H1 (cell line): ENCODE data around the gene ENAH. TPM values are rescaled to one million over a fixed set of nuclear protein-coding genes. Genes with fewer than 3 reads are reported as not detected.

Experiments used
- CTCF ChIA-PET: fragments of 300-600 bp; sonication (Branson Sonifier 250); formaldehyde crosslinking; loops from one replicate; lab custom pipeline; 2021; ENCODE audit not compliant: partially characterized antibody; lab: Charles Lee
- POLR2A ChIA-PET: fragments of 300-600 bp; sonication (Branson Sonifier 250); formaldehyde crosslinking; loops from one replicate; lab custom pipeline; 2021; ENCODE audit warnings: inconsistent platforms; ENCODE audit not compliant: partially characterized antibody; lab: Charles Lee
- DNase-seq, 2 experiments: peaks; one replicate each; pipeline versions ENCODE4 v3.0.0 to v3.0.0-alpha.2; 2010 to 2022; ENCODE audit warnings: low spot score in 2 of 2, low read depth in 1 of 2, mixed read lengths in 1 of 2
- FAIRE-seq: peaks from 2 replicates; lab custom pipeline; 2011; peaks lifted over from hg19 to GRCh38; lab: Jason Lieb, UNC
- H2AFZ ChIP-seq: 2 replicates; pipeline ENCODE4 v1.8.1; 2012; ENCODE audit warnings: low read length, inconsistent platforms
- H2AK5ac ChIP-seq: 2 replicates; pipeline ENCODE4 v1.6.1; 2013; ENCODE audit warnings: low read depth, low read length
- H2BK120ac ChIP-seq: replicated peaks from 2 replicates; pipeline ENCODE3; 2013; ENCODE audit warnings: low read depth, low read length, inconsistent platforms
- H2BK12ac ChIP-seq: 2 replicates; pipeline ENCODE4 v1.6.1; 2013; ENCODE audit warnings: low read depth, low read length
- H2BK15ac ChIP-seq: 2 replicates; pipeline ENCODE4 v1.6.1; 2013; ENCODE audit warnings: low read length
- H2BK20ac ChIP-seq: 2 replicates; pipeline ENCODE4 v1.6.1; 2013; ENCODE audit warnings: low read length
- H2BK5ac ChIP-seq: 2 replicates; pipeline ENCODE4 v1.6.1; 2013; ENCODE audit warnings: low read depth, low read length
- H3K14ac ChIP-seq: 2 replicates; pipeline ENCODE4 v1.6.1; 2013; ENCODE audit warnings: inconsistent platforms; ENCODE audit not compliant: insufficient read length
- H3K18ac ChIP-seq: 2 replicates; pipeline ENCODE4 v1.6.1; 2013; ENCODE audit warnings: low read length; ENCODE audit errors: extremely low read depth
- H3K23ac ChIP-seq: 2 replicates; pipeline ENCODE4 v1.6.1; 2013; ENCODE audit warnings: inconsistent platforms; ENCODE audit not compliant: insufficient read length
- H3K23me2 ChIP-seq: 2 replicates; pipeline ENCODE4 v1.6.1; 2013; ENCODE audit warnings: low read depth, low read length
- H3K27ac ChIP-seq: 2 replicates; pipeline ENCODE4 v1.6.1; 2011; ENCODE audit warnings: low read depth, low read length, inconsistent platforms
- H3K27me3 ChIP-seq, 4 experiments: replicated peaks in 1 of 4; 1 replicate in 1 of 4; 2 replicates in 3 of 4; pipeline versions ENCODE4 v1.6.1 to v1.8.1; 2011 to 2013; ENCODE audit warnings: low read length in 3 of 4, mild to moderate bottlenecking in 3 of 4, inconsistent platforms in 2 of 4, mixed read lengths in 2 of 4, moderate library complexity in 1 of 4; ENCODE audit not compliant: control insufficient read depth in 3 of 4, insufficient read depth in 3 of 4; ENCODE audit errors: extremely low read depth in 1 of 4
- H3K36me3 ChIP-seq, 4 experiments: 2 replicates each; pipeline versions ENCODE4 v1.6.1 to v1.8.1; 2011 to 2013; ENCODE audit warnings: mild to moderate bottlenecking in 4 of 4, low read length in 3 of 4, moderate library complexity in 2 of 4, control low read depth in 1 of 4, inconsistent platforms in 1 of 4; ENCODE audit not compliant: insufficient read depth in 4 of 4, control insufficient read depth in 2 of 4
- H3K4ac ChIP-seq: replicated peaks from 2 replicates; pipeline ENCODE3; 2013; ENCODE audit warnings: low read length, low read depth, mixed read lengths, inconsistent platforms; ENCODE audit not compliant: insufficient read length
- H3K4me1 ChIP-seq, 4 experiments: replicated peaks in 1 of 4; 1 replicate in 1 of 4; 2 replicates in 3 of 4; pipeline versions ENCODE4 v1.6.1 to v1.8.1; 2011 to 2013; ENCODE audit warnings: low read length in 3 of 4, inconsistent platforms in 2 of 4, mixed read lengths in 1 of 4; ENCODE audit not compliant: insufficient read depth in 4 of 4, control insufficient read depth in 3 of 4
- H3K4me2 ChIP-seq, 2 experiments: 2 replicates each; pipeline versions ENCODE4 v1.6.1 to v1.8.1; 2011 to 2013; ENCODE audit warnings: low read depth in 2 of 2, low read length in 2 of 2, control low read depth in 1 of 2, inconsistent platforms in 1 of 2, mild to moderate bottlenecking in 1 of 2; ENCODE audit not compliant: insufficient read depth in 1 of 2
- H3K4me3 ChIP-seq, 4 experiments: fragments of 200-600, 300-600 bp in 1 of 4; sonication (generic), shearing (Covaris generic), sonication (Bioruptor Twin) in 1 of 4; 2 replicates each; pipeline versions ENCODE4 v1.5.1 to v1.8.1; 2011 to 2016; ENCODE audit warnings: low read length in 4 of 4, low read depth in 3 of 4, control low read depth in 2 of 4, inconsistent platforms in 2 of 4, mild to moderate bottlenecking in 2 of 4, mixed read lengths in 1 of 4, moderate library complexity in 1 of 4; ENCODE audit not compliant: insufficient read depth in 2 of 4; ENCODE audit errors: extremely low read depth in 1 of 4
- H3K56ac ChIP-seq: replicated peaks from 2 replicates; pipeline ENCODE3; 2013; ENCODE audit warnings: low read depth, mild to moderate bottlenecking, mixed read lengths, low read length, inconsistent platforms; ENCODE audit not compliant: insufficient read length
- H3K79me1 ChIP-seq: 2 replicates; pipeline ENCODE4 v1.6.1; 2013; ENCODE audit warnings: low read depth, low read length, control low read depth
- H3K79me2 ChIP-seq, 2 experiments: 2 replicates each; pipeline versions ENCODE4 v1.6.1 to v1.8.1; 2012 to 2013; ENCODE audit warnings: low read length in 2 of 2, mild to moderate bottlenecking in 2 of 2, inconsistent platforms in 1 of 2; ENCODE audit not compliant: insufficient read depth in 2 of 2, control insufficient read depth in 1 of 2
- H3K9ac ChIP-seq, 4 experiments: replicated peaks in 1 of 4; 1 replicate in 1 of 4; 2 replicates in 3 of 4; pipeline versions ENCODE4 v1.6.1 to v1.8.1; 2011 to 2013; ENCODE audit warnings: low read depth in 3 of 4, low read length in 3 of 4, control low read depth in 2 of 4, mild to moderate bottlenecking in 2 of 4, moderate library complexity in 2 of 4, inconsistent platforms in 1 of 4; ENCODE audit errors: extremely low read depth in 1 of 4
- H3K9me3 ChIP-seq, 2 experiments: 2 replicates each; pipeline versions ENCODE4 v1.6.1 to v1.8.1; 2012 to 2013; ENCODE audit warnings: mild to moderate bottlenecking in 2 of 2, moderate library complexity in 2 of 2, control low read depth in 1 of 2, inconsistent platforms in 1 of 2, low read depth in 1 of 2, low read length in 1 of 2, mixed read lengths in 1 of 2; ENCODE audit not compliant: insufficient read depth in 2 of 2
- H4K20me1 ChIP-seq, 2 experiments: replicated peaks in 1 of 2; 2 replicates each; pipeline versions ENCODE3 to v1.8.1; 2011 to 2013; ENCODE audit warnings: inconsistent platforms in 2 of 2, low read length in 2 of 2, mild to moderate bottlenecking in 1 of 2; ENCODE audit not compliant: insufficient read depth in 2 of 2, control insufficient read depth in 1 of 2
- H4K5ac ChIP-seq: 2 replicates; pipeline ENCODE4 v1.6.1; 2013; ENCODE audit warnings: low read length, low read depth, mixed read lengths, inconsistent platforms; ENCODE audit not compliant: insufficient read length
- H4K8ac ChIP-seq: 2 replicates; pipeline ENCODE4 v1.8.0; 2013; ENCODE audit warnings: mild to moderate bottlenecking, moderate library complexity, low read length, inconsistent platforms; ENCODE audit not compliant: insufficient read depth; ENCODE audit errors: extremely low read depth
- H4K91ac ChIP-seq: replicated peaks from 2 replicates; pipeline ENCODE3; 2013; ENCODE audit warnings: low read length, mixed read lengths, inconsistent platforms; ENCODE audit not compliant: insufficient read length
- ASH2L ChIP-seq: fragments of 200-600, 300-600 bp; sonication (generic); IDR thresholded peaks from one replicate; pipeline ENCODE4 v1.7.1; 2017; ENCODE audit warnings: low read length
- CHD2 ChIP-seq: IDR thresholded peaks from 2 replicates; pipeline ENCODE4 v1.6.1; 2012; ENCODE audit warnings: low read length, improper control_type of control experiment
- CTCF ChIP-seq, 3 experiments: IDR thresholded peaks; 1 replicate in 2 of 3; 2 replicates in 1 of 3; pipeline versions ENCODE4 v1.5.1 to v1.6.1; 2011; ENCODE audit warnings: low read length in 3 of 3, mild to moderate bottlenecking in 3 of 3, inconsistent platforms in 2 of 3, low read depth in 1 of 3, moderate library complexity in 1 of 3; ENCODE audit not compliant: insufficient read depth in 1 of 3; ENCODE audit errors: control extremely low read depth in 1 of 3
- EP300 ChIP-seq, 2 experiments: IDR thresholded peaks; 1 replicate in 1 of 2; 2 replicates in 1 of 2; pipeline ENCODE4 v1.6.1; 2011 to 2012; ENCODE audit warnings: low read depth in 2 of 2, low read length in 2 of 2, mild to moderate bottlenecking in 2 of 2, borderline replicate concordance in 1 of 2, inconsistent platforms in 1 of 2, moderate library complexity in 1 of 2
- MAFK ChIP-seq: IDR thresholded peaks from 2 replicates; pipeline ENCODE4 v1.6.1; 2012; ENCODE audit warnings: low read depth, mild to moderate bottlenecking, improper control_type of control experiment, low read length
- POU5F1 ChIP-seq: IDR thresholded peaks from 2 replicates; pipeline ENCODE4 v1.6.1; 2011; ENCODE audit warnings: low read depth, mild to moderate bottlenecking, low read length, moderate library complexity
- RAD21 ChIP-seq, 2 experiments: IDR thresholded peaks in 1 of 2; conservative IDR thresholded peaks in 1 of 2; 2 replicates each; pipeline ENCODE4 v1.6.1; 2011; ENCODE audit warnings: low read depth in 2 of 2, low read length in 2 of 2, improper control_type of control experiment in 1 of 2, inconsistent platforms in 1 of 2, mild to moderate bottlenecking in 1 of 2, moderate library complexity in 1 of 2
- SIX5 ChIP-seq: IDR thresholded peaks from 2 replicates; pipeline ENCODE4 v1.6.1; 2011; ENCODE audit warnings: mild to moderate bottlenecking, low read depth, low read length
- SP1 ChIP-seq: IDR thresholded peaks from 2 replicates; pipeline ENCODE4 v1.6.1; 2011; ENCODE audit warnings: low read depth, low read length
- ZNF274 ChIP-seq: IDR thresholded peaks from 2 replicates; pipeline ENCODE4 v1.7.0; 2012; ENCODE audit warnings: low read length, borderline replicate concordance; ENCODE audit errors: extremely low read depth
- WGBS, 2 experiments: shearing (Covaris generic) in 1 of 2; methylation state at CpG; one replicate each; pipeline versions ENCODE4 v1.1.6 to v1.1.7; 2013 to 2015; ENCODE audit warnings: low lambda C conversion rate in 2 of 2, mixed read lengths in 2 of 2, inconsistent platforms in 1 of 2, low coverage in 1 of 2, missing lambda C conversion rate in 1 of 2; ENCODE audit not compliant: insufficient replicate concordance in 2 of 2, insufficient coverage in 1 of 2, insufficient read length in 1 of 2; ENCODE audit errors: extremely low coverage in 1 of 2, missing lambda C conversion rate in 1 of 2; 5-methylcytosine and 5-hydroxymethylcytosine counted together
- polyA plus RNA-seq, 7 experiments: library from polyadenylated mRNA; depleted of rRNA in 3 of 7; stranded (reverse) in 5 of 7; unstranded in 2 of 7; fragments of >200 nt in 5 of 7; fragments of 200-250 nt in 2 of 7; gene quantifications; 1 replicate in 5 of 7; 2 replicates in 1 of 7; 4 replicates in 1 of 7; pipeline versions ENCODE4 v1.2.1 to v1.2.3, GENCODE V29; 2011 to 2013; ENCODE audit warnings: missing spikeins in 2 of 7, mixed read lengths in 2 of 7
- total RNA-seq: library from RNA; stranded (reverse); fragmentation: NEBNext Ultra II Directional; extraction: Animal tissue kit (Norgen Biotek cat#: 25700); gene quantifications from 2 replicates; pipeline ENCODE4 v1.2.1, GENCODE V29; 2021

The ENAH gene
- total and polyA plus RNA-seq, 2 of the 8 experiments (the other 6 are each of a cell fraction or from before 2014, with no cell fraction given): 39.1 to 335 TPM

- no peak overlapping the region for H3K4me3 ChIP-seq
- WGBS, 2 experiments: 91% methylated on average over 3 of the region's 3 CpGs; no CpG with 5 or more reads in 1 of the 2 experiments
- TF ChIP-seq SIX5 (no peak), CHD2 (no peak), SP1 (no peak), RAD21 (IDR thresholded peaks at IDR 0.05 in 1 of 2, conservative IDR thresholded peaks at IDR 0.05 in 1 of 2; ENCODE audit: low read depth in 2 of 2, low read length in 2 of 2) (no peak), ZNF274 (no peak), EP300 (IDR thresholded peaks at IDR 0.05; ENCODE audit: borderline replicate concordance in 1 of 2, low read depth in 2 of 2, low read length in 2 of 2) (no peak), POU5F1 (no peak), CTCF (IDR thresholded peaks at IDR 0.05; ENCODE audit: control extremely low read depth in 1 of 3, insufficient read depth in 1 of 3, low read depth in 1 of 3, low read length in 3 of 3) (no peak), ASH2L (no peak), MAFK (no peak)
Measured at GRCh38 chr1:225601902-225602589, 50.9 kb downstream of the ENAH start.

More at GRCh38 chr1:225601902-225602589, 50.9 kb downstream of the ENAH start:
- no peak overlapping the region for H2AK5ac ChIP-seq
- no peak overlapping the region for H2AFZ ChIP-seq
- no peak overlapping the region for H3K18ac ChIP-seq
- H3K4me2 ChIP-seq: no peak overlapping the region
- H2BK15ac ChIP-seq: no peak overlapping the region
- H4K5ac ChIP-seq: no peak overlapping the region
- FAIRE-seq (no peak), DNase-seq (no peak)
- H4K20me1 ChIP-seq: peaks cover 8 to 19% of the 10 kb centered on the region in 2 experiments
- peaks cover 5% of the 10 kb centered on the region; the same call in 1 of the 2 replicates for H3K79me1 ChIP-seq
- H2BK120ac ChIP-seq: no peak overlapping the region
- no peak overlapping the region for H2BK12ac ChIP-seq
- H4K8ac ChIP-seq: no peak overlapping the region
- ChIA-PET POLR2A (interaction anchor here (1.5 kb wide), 1 partner anchor 176 kb away, joined by 5 read pairs; the partner anchor contains the start of gene SRP9), CTCF (no interaction called here)
- H3K27me3 ChIP-seq: no peaks in the 10 kb centered on the region
- no peaks in the 10 kb centered on the region for H3K23me2 ChIP-seq
- no peak overlapping the region for H3K9ac ChIP-seq
- peaks cover 0 to 4% (median 0%) of the 10 kb centered on the region in 4 experiments; a peak in 3 of 8 replicates for H3K36me3 ChIP-seq
- H2BK5ac ChIP-seq: no peak overlapping the region
- H3K27ac ChIP-seq: no peak overlapping the region
- H3K23ac ChIP-seq: no peak overlapping the region
- H4K91ac ChIP-seq: no peak overlapping the region
- H2BK20ac ChIP-seq: no peak overlapping the region
- H3K4me1 ChIP-seq: no peaks in the 10 kb centered on the region
- H3K56ac ChIP-seq: no peak overlapping the region
- peaks cover 0 to 3% of the 10 kb centered on the region in 2 experiments; a peak in 1 of 4 replicates for H3K9me3 ChIP-seq
- no peak overlapping the region for H3K4ac ChIP-seq
- H3K14ac ChIP-seq: no peak overlapping the region
- H3K79me2 ChIP-seq: peaks cover 36 to 100% of the 10 kb centered on the region in 2 experiments
